ENCODE results near the gene OR8J1. TPM values are rescaled to one million over a fixed set of nuclear protein-coding genes. Genes with fewer than 3 reads are reported as not detected.

The OR8J1 gene
- total RNA-seq (not detected), polyA plus RNA-seq (not detected)
- long read RNA-seq, donor 1: 0 reads
- long read RNA-seq, donor 2: 0 reads
- long read RNA-seq, donor 3: 0 reads

GRCh38 chr11:56353991-56354390 is at the start of gene OR8J1:
Gene OR8J1, plus strand, starts transcription at chr11:56354291. Its CDS starts 5,956 bp downstream, at chr11:56360247.
- intact Hi-C loops (cut with DNase I): no loop called here
- Histone ChIP-seq H3K4me1 (no peaks in the 10 kb centered on the region), H3K4me3 (no peak within 1 kb of the TSS), H3K36me3 (no peaks in the 10 kb centered on the region), H3K27ac (no peak within 1 kb of the TSS), H3K9me3 (no peaks in the 10 kb centered on the region), H3K27me3 (no peaks in the 10 kb centered on the region)
- no peak for ATAC-seq
- WGBS, 2 donors: 34 to 84% methylated on average over 2 of the region's 2 CpGs
- DNase-seq: no peak
- no peak for TF ChIP-seq CTCF (IDR thresholded peaks at IDR 0.05)

GRCh38 chr11:56307836-56308235 is 46.3 kb upstream of the OR8J1 start:
- TF ChIP-seq CTCF (IDR thresholded peaks at IDR 0.05): no peak
- Histone ChIP-seq H3K36me3 (no peaks in the 10 kb centered on the region), H3K4me1 (no peaks in the 10 kb centered on the region), H3K27ac (no peak overlapping the region), H3K27me3 (no peaks in the 10 kb centered on the region), H3K4me3 (no peak overlapping the region), H3K9me3 (peaks cover 0 to 41% (median 0%) of the 10 kb centered on the region in 11 donors)
- no peak for DNase-seq
- intact Hi-C loops (cut with DNase I): no loop called here
- no peak for ATAC-seq
- 84% methylated on average over 3 of the region's 3 CpGs for WGBS, 2 donors

GRCh38 chr11:56314844-56315243 is 39.2 kb upstream of the OR8J1 start, which contains the start of gene OR8K3:
Gene OR8K3, plus strand, starts transcription at chr11:56315144. Its CDS starts 3,163 bp downstream, at chr11:56318307.
- TF ChIP-seq CTCF (IDR thresholded peaks at IDR 0.05): no peak
- Histone ChIP-seq H3K27me3 (no peaks in the 10 kb centered on the region), H3K36me3 (no peaks in the 10 kb centered on the region), H3K9me3 (peaks cover 0 to 12% (median 0%) of the 10 kb centered on the region in 11 donors), H3K27ac (no peak within 1 kb of the TSS), H3K4me1 (no peaks in the 10 kb centered on the region), H3K4me3 (no peak within 1 kb of the TSS)
- DNase-seq (no peak), ATAC-seq (no peak)
- intact Hi-C loops (cut with DNase I): no loop called here

GRCh38 chr11:56331861-56332491 is 22.1 kb upstream of the OR8J1 start:
- ATAC-seq (no peak), DNase-seq (peak in 1 of 2 donors; percentile 10)
- H3K36me3 ChIP-seq: no peaks in the 10 kb centered on the region
- peaks cover 0 to 10% (median 0%) of the 10 kb centered on the region in 11 donors for H3K9me3 ChIP-seq
- H3K27me3 ChIP-seq: no peaks in the 10 kb centered on the region
- no peak overlapping the region for H3K27ac ChIP-seq
- 90 to 91% methylated on average over 34 of the region's 34 CpGs for WGBS, 2 donors
- no peak for TF ChIP-seq CTCF (IDR thresholded peaks at IDR 0.05)
- H3K4me3 ChIP-seq: no peak overlapping the region
- H3K4me1 ChIP-seq: no peaks in the 10 kb centered on the region
- intact Hi-C loops (cut with DNase I): no loop called here

All from heart right ventricle (tissue), 16 donors.